Measurements from ENCODE around the gene ENPEP.
"Not testable (repeated sequence)": the region's sequence is repeated elsewhere in the genome, so short reads cannot be mapped to it uniquely, and the experiment has no call there.

The ENPEP gene

DNA sequence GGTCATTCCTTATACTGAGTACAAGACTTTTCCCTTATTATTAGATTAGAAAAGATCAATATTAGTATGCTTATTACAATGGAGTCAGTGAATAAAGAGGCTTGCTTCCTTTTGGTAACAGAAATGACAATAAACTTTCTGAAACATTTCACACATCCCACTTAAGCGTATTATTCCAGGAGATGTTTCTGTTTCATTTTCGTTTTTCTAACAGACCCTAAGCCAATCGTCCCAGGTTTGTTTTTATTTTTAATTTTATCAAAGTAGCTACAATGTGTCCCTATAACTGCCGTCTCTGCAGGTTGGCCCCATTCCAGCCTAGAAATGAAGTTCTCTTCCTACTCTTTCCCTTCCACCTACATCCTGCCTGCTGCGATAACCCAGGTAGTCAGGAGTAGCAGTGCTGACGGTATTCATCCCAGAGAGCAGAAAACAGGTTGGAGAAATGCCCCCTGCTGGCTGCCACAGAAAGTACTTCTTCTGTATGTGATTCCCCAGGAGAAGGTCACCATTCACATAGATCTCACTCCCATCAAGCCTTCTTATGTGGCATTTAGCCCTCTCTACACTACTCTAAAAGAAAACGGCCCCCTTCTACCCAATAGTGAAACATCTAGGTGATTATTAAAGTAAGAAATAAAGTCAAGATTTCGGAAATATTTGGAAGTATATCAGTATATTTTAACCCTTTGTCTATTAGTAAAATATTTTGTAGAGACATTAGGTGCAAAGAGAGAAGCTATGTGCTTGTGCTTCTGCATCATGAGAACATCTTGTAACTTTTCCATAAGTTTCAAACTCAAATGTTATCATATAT lies 40.4 kb downstream of the ENPEP start:
- peak; percentile 41 for DNase-seq (ENCODE audit: low read depth)

DNA sequence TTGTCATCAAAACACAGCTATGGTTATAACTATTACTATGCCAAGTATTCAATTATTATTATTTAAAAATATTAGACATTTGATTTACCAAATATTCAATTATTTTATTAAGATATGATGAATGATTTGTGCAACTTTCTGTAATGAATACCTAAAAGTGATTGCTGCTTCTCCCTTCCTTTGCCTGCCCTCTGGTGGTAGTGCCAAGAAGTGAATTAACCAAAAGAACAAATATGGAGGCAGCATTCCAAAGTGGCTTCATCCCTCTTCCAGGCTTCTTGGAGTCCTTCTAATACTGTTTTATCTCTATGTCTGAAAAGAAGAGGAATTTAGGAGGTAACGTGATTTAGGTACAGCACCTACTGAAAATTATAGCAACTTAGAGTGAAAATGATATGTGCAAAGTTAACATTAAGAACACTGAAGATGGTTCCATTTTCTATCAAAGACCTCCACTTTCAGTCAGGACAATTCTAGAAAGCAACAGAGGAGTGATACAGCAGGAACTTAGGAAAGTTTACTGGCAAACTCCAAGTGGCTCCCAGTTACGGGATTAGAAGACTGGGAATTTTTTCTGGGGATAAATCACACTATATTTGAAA lies 43.0 kb downstream of the ENPEP start:
- no peak for DNase-seq (ENCODE audit: low read depth)

DNA sequence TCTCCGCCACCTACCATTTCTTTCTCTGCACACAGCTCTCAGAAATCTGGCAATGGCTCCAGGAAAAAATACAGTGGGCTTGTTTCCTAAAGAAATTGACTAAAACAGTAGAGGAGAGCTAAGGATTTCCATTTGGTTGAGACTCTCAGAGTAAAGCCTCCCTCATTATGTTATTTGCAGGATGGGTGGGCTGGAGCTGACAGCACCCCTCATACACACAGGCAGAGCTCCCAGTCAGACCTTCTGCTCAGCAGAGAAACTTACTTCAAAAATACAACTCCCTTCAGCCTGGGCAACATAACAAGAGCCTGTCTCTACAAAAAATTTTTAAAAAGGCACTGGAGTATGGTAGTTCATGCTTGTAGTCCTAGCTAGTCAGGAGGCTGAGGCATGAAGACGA lies 44.9 kb downstream of the ENPEP start:
- DNase-seq (ENCODE audit: low read depth), result no peak

DNA sequence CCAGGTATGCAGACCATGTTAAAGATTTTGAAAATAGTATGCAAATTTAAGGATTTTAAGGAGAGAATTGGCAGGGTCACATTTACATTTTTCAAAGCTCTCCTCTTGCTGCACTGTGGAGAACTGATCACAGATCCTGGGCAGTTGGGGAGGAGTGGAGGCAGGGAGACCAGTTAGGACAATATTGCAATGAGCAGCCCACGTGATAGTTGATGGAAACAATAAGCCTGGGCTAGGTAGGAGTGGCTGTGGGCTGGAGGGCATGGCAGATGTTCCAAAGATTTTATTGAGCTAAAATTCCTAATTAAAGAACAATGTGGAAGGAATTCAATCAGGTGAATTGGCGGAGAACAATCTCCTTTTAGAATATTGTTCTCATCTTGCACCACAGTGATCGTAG lies 50.6 kb downstream of the ENPEP start:
- DNase-seq (ENCODE audit: low read depth), result no peak

DNA sequence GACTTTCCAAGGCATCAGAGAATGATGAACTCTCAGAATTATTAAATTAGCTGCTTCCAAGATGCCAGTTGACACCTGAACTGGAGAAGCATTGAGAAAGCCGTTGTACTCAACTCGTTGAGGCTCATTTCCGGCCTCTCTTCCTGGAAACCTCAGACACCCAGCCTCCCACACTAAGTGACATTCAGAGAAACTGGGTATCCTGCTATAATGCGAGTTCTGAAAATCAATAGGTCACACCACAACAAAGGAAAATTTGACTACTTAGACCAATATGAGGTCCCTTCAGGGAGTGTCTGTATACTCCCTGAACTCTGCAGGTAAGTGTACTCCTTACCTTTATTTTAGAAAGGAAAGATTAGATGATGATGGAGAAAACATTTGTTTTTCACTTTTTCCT lies 51.2 kb downstream of the ENPEP start:
- DNase-seq (ENCODE audit: low read depth), result no peak

DNA sequence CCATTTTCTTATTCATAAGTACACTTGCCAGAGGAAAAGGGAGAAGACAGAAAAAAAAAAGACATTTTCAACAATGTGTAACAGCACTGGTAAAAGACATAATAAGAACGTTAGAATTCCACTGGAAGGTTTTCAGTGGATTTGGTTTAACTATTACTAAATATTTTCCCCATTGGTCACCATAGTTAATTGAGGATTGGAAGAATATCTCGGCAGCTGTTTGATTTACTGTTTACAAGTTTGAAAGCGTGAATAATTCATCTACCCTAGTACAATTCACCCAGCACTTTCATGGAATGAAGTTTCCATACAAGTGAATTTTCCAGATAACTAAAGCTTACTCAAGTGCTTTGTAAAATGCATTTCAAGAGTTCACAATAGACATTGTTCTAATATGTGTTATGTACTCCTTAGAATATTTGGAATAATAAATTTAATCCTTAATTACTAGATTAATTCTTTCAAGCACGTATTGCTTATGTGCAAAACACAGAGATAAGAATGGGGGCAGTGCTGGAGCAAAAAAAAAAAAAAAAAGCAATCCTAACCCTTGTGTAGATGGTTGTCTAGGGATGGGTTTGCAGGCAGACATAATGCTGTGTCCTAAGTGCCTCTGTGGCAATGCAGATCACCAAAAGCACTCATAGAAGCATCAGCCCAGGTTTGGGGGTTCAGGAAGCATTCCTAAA lies 57.1 kb downstream of the ENPEP start:
- no peak for DNase-seq (ENCODE audit: low read depth)

DNA sequence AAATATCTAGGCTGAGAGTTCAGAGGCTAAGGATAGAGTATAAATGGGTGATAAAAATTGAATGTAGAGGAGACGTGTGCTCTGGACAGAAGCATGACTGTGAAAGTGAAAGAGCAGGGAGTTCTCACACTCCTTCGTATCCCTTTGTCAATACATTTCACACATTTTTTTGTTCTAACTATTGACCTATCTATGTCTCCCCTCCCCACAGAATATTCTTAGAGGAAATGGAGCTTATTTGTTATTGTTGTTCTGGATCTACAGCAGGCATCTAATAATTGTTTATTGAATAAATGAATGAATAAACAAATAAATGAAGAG lies 57.6 kb downstream of the ENPEP start:
- no peak for DNase-seq (ENCODE audit: low read depth)

DNA sequence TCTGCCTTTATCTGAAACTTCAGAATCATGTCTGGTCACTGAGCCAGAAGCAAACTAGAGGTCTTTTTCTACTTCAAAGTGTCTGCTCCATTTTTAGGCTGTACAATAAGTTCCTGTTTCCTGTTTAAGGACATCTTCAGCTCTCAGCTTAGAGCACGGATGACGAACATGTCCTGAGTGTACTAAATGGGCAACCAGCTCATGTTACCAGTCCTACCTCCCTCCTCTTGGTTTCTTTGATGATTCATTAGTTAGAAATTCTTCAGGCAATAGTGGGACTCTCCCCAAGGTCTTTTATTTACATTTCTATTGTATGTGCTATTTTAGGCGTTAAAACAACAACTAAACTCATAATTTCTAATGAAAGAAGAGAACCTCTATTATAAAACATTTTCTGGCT lies 58.0 kb downstream of the ENPEP start:
- DNase-seq (ENCODE audit: low read depth), result no peak

DNA sequence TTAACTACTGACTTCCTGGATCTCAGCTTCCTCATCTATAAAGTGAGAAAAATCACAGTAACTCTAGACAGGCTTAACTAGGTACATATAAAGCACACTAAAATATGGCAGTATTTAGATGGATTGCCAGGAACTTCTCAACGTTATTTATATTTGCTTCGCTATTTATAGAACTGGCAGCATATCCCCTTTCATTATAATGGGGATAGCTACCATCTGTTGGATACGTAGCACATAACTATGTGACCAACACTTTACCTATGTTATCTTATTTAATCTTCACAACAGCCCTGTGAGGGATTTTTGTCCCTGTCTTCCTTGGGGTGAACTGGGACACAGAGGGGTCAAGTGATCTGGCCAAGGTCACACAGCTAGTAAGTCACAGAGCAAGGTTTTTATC lies 64.6 kb downstream of the ENPEP start:
- no peak for DNase-seq (ENCODE audit: low read depth)

DNA sequence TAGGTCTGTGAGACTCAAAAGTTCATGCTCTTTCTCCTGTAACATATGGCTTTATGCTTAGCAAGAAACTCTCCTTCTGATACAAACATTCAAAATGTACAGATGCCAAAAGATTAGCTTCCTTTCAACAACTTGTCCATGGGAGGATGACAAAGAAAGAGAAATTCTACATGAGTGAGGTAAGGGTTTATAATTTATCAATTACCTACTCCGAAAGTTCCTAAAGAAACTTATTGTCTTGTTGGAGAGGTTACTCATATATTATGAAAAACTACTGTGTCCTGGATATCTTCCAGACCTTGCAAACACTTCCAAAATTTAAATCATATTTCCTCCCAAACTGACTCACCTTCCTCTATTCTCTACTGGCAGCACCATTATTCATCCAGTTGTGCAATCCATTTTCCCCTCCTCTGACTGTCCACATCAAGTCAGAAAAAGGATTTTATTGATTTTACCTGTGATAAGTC lies 65.1 kb downstream of the ENPEP start:
- no peak for DNase-seq (ENCODE audit: low read depth)

DNA sequence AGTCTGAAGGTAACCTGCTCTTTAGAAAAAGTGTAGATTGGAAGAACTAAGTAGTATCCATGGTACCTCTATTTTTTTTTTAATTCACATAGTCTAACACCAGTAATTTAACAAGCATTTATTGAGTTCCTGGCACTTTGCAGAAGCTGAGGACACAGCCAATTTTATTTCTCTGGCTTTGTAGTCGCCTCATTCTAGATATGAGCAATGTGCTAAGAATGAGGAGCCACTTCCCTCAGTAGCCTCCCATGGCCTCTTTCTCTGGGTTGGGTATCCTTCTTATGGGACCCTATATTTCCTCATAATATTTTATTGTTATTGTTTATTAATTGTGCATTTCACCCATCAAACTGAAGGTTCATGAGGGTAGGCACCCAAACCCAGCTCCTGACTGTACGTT lies 67.6 kb downstream of the ENPEP start:
- no peak for DNase-seq (ENCODE audit: low read depth)

DNA sequence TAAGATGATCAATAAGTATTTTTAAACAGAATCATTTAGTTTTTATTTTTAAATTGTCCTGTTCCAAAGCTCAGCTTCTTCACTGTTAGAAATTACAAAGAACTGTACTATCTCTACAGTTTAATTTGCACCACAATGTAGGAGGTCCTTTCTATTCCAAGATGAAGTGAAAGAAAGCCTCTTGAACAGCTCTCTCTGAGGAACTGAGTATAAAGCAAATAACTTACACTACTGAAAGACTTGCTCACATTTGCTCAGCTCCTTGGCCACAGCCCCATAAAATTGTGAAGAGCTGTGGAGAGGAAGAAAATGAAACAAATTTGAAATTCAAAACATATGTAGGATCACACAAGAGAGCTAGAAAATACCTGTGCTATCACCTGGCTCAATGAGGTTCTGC lies 68.6 kb downstream of the ENPEP start:
- DNase-seq (ENCODE audit: low read depth), result no peak

DNA sequence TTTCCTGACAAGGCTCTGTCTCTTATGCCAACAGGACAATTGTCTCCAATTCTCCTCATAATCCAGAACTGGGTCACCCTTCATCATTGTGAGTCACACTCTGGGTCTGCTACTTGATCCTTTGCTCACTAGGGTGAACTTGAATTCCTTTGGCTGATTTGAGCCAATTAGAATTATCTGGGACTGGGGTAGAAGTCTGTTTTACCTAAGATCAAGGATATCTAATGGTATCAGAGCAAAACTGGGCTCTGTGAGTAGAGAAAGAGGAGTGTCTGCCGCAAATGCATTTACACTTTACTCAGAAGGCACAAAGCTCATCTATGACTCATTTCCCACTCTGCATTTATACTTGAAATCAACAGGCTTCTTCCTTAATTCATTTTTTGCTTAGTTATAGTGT lies 74.3 kb downstream of the ENPEP start:
- no peak for DNase-seq (ENCODE audit: low read depth)

DNA sequence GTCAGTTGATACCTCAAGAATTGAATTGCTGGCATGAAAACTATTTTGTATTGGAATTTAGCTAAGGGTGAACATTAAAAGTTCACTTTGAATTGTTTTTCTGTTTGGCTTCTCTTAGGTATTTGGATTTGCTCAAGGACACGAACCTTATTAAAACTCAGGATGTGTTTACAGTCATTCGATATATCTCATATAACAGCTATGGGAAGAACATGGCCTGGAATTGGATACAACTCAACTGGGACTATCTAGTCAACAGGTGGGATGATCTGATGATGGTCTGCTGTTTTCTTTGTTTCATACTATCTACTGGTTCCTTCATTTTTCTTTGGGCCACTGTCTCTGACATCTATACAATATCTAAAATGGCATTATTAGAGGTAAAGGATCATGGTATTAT lies 77.2 kb downstream of the ENPEP start:
- no peak for DNase-seq (ENCODE audit: low read depth)

DNA sequence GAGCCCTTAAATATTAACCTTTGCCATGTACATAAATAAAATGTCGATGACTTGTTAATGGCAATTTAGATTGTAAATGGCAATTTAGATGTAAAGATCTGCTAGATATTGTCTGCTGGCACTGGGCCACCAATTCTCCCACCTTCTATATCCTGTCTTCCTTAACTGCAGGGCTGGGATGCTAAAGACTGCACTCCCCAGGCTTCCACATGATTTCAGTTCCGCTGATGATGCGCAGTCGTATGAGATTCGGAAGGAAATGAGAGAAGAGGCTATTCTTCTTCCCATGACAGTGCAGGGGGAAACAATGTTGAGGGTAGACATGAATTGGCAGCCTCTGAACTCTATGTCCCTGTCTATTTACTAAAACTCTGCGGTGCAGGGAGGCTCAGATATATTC lies 91.3 kb downstream of the ENPEP start:
- DNase-seq (ENCODE audit: low read depth), result no peak

DNA sequence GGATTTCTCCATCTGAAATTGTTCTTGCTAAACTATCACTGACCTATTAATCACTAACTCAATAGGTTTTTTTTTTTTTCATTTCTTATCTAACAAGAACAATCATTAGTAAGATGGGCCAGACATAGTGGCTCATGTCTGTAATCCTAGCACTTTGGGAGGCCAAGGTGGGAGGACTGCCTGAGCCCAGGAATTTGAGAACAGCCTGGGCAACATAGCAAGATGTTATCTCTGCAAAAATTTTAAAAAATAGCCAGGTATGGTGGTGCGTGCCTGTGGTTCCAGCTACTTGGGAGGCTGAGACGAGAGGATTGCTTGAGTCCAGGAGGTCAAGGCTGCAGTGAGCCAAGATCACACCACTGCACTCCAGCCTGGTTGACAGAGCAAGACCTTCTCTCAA lies 100.7 kb downstream of the ENPEP start:
- DNase-seq (ENCODE audit: low read depth), result not testable (repeated sequence)

DNA sequence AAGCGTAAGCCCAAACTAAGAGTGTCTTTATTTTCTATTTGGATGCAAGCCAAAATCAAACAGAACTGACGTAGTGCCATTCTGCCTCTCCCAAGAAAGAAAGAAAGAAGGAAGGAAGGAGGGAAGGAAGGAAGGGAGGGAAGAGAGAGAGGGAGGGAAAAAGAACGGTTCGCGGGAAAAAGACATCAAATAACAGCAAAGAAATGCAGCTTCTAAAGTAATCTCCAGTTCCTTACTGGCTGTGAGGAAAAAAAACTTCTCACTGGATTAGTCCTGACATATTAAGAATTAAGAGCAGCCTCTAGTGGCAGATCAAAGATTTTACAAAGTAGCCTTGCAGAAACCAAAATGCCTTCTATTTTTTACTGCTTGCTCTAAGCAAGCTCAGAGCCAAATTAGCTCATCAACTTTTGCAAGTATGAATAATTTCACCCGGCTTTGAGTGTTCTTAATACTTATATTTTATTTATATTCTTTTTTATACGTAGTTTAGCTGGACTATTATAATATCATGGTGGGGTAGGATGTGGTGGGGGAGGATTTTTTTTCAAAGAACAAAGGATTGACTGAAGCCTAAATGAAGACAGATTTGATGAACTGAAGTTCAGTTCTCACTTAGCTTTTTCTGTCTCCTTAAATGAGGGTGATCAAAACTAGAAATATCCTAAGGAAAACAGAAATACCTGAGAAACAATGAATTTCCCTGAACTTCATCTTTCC lies 110.3 kb downstream of the ENPEP start:
- DNase-seq (ENCODE audit: low read depth), result no peak

DNA sequence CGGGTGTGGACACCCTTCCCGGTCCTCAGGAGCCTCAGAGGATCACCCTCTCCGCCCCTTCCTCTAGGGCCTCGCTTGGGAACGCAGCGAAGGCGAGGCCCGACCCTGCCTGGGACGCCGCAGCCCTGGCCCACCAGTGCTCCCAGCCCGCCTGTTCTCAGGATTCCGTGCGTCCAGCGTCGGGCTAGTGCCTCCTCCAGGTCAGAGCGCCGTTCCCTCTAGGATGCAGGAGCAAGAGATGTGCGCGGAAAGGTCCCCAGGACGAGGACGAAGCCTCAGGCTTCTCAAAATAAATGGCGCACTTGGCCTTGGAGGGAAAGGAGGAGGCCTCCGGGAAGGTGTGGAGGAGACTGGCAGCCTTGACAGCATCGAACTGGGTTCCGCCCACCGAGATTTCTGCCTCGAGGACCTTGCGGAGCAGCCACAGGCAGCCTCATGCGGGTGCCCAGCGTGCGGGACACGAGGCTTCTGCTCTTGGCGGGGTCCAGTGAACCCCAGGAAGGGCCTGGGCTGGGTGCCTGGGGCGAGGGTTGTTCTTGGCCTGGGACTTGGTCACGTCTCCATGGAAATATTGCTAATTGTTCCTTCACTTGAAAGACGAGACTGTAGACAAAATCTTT lies 111.8 kb downstream of the ENPEP start:
- no peak for DNase-seq (ENCODE audit: low read depth)

DNA sequence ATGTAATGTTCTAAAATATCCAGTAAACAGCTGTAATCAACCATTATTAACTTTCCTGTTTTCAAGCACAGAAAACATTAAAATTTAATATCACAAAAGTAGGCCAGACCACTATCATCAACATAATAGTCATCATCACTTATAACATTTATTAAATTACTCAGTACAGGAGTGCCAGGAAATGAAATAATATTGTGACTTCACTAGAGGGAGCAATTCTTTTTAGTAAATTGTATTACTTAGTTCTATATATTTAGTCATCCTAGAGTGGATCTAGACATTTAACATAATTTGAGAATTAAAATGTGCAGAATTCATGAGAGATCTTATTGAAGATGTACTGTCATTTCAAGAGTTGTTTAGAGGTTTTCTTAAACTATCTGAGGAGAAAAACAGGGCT lies 113.3 kb downstream of the ENPEP start:
- DNase-seq (ENCODE audit: low read depth), result no peak

DNA sequence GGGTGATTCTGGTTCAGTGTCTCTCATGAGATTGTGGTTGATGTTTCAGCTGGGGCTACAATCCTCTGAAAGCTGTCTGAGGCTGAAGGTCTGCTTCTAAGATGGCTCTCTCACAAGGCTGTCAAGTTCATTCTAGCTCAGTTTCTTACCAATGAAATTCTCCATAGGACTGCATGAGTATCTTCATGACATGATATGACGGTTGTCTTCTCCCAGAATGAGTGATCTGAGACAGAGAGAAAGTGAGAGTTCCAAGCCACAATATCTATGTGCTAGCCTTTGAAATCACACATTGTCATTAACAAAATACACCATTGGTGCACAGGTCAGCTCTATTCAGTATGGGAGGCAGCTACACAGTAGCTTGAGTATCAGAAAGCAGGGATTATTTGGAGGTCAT lies 119.6 kb downstream of the ENPEP start:
- DNase-seq (ENCODE audit: low read depth), result no peak

DNA sequence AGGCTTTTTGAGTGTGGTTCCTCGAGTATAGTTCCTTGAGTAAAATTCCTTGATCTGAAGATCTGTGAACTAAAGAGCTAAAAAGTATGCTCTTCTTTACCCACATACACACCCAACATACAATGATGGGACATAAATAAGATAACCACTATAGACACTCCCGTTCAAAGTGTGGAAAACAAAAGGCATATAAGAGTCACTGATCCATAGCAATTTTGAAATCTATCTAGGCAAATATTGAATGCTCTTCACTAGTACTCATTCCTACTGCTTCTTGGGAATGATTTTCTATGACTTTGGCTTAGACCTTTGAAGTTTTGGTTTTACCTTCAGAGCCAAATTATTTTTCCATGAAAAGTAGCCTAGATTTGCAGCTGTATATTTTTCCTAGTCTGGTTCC lies 120.5 kb downstream of the ENPEP start:
- no peak for DNase-seq (ENCODE audit: low read depth)

DNA sequence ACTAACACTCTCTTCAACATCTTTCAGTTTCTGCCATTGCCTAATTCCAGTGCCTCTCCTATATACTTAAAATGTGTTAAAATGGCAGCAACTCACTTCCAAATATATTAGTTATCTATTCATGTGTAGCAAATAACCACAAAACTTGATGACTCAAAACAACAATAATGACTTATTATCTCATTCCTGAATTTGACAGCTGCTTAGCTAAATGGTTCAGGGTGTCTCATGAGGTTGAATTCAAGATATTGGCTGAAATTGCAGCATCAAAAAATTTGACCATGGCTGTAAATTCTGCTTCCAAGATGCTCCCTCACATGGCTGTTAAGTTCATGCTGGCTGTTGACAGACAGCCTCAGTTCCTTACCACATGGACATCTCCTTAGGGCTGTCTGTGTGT lies 121.6 kb downstream of the ENPEP start:
- no peak for DNase-seq (ENCODE audit: low read depth)

Measured in T-helper 22 cell (primary cell).